ENCODE results near the gene RIMS3. TPM values are rescaled to one million over a fixed set of nuclear protein-coding genes. Genes with fewer than 3 reads are reported as not detected.
A peak's percentile ranks its signal among the peaks of the same experiment; 100 is the strongest.

RIMS3 gene
- total RNA-seq, 1 experiment from 2014 or later, result 13.7 TPM

GRCh38 chr1:40712405-40712944 lies 47.0 kb upstream of the RIMS3 start:
- Mint-ChIP-seq H3K4me1 (peaks cover 32 to 33% of the 10 kb centered on the region in 2 experiments), H3K4me3 (peak overlapping the region in 1 of 2 experiments; percentile 94; a peak in 1 of 5 replicates), H3K36me3 (ENCODE audit: insufficient read depth in 1 of 3, low read depth in 3 of 3) (peaks cover 2 to 15% (median 11%) of the 10 kb centered on the region in 3 experiments; a peak in 6 of 7 replicates), H3K9me3 (no peaks in the 10 kb centered on the region), H3K27ac (peak overlapping the region in 1 of 3 experiments; percentile 33; a peak in 1 of 7 replicates), H3K27me3 (ENCODE audit: low read depth) (no peaks in the 10 kb centered on the region)
- H3K4me2 ChIP-seq (ENCODE audit: insufficient read depth, insufficient read length, low read length), result no peak overlapping the region
- no peak for TF ChIP-seq CTCF (conservative IDR thresholded peaks at IDR 0.05)
- WGBS (ENCODE audit: extremely low coverage, insufficient read length, low lambda C conversion rate), result no CpG with 5 or more reads among the region's 5 CpGs
- no peak for DNase-seq
- H3K14ac ChIP-seq (ENCODE audit: insufficient read depth, low read length), result no peak overlapping the region
- H3K18ac ChIP-seq (ENCODE audit: insufficient read length, low read depth, low read length), result no peak overlapping the region
- no peaks in the 10 kb centered on the region for H4K20me1 ChIP-seq (ENCODE audit: control insufficient read depth, insufficient read depth, insufficient read length)
- no peak overlapping the region for H2BK12ac ChIP-seq (ENCODE audit: insufficient read length, low read depth, low read length)
- peaks cover 6% of the 10 kb centered on the region for H3K4me1 ChIP-seq (ENCODE audit: insufficient read depth, low read length)
- peaks cover 5% of the 10 kb centered on the region for H3K23me2 ChIP-seq (ENCODE audit: insufficient read length, low read depth, low read length, poor library complexity, severe bottlenecking)
- H3K27ac ChIP-seq (ENCODE audit: insufficient read length, low read depth, low read length), result no peak overlapping the region
- peaks cover 21% of the 10 kb centered on the region; the same call in 1 of the 2 replicates for H3K79me2 ChIP-seq (ENCODE audit: insufficient read depth, low read length)
- no peak overlapping the region for H3K9ac ChIP-seq (ENCODE audit: extremely low read depth, insufficient read length, low read length)
- no peak overlapping the region for H4K91ac ChIP-seq (ENCODE audit: insufficient read length, low read depth, low read length)
- H2BK20ac ChIP-seq (ENCODE audit: low read depth, low read length, poor library complexity, severe bottlenecking), result no peak overlapping the region
- no peaks in the 10 kb centered on the region for H3K9me3 ChIP-seq (ENCODE audit: control insufficient read depth, low read depth, low read length)
- no peak overlapping the region for H3K56ac ChIP-seq (ENCODE audit: insufficient read length, low read depth, low read length)
- no peak overlapping the region for H2AFZ ChIP-seq (ENCODE audit: low read length)
- H2AK5ac ChIP-seq (ENCODE audit: insufficient read length, low read length), result no peak overlapping the region
- H2BK5ac ChIP-seq (ENCODE audit: insufficient read length, low read length), result no peak overlapping the region
- H3K4ac ChIP-seq (ENCODE audit: low read depth, low read length), result no peak overlapping the region
- H3K79me1 ChIP-seq (ENCODE audit: insufficient read depth, low read depth, low read length, poor library complexity, severe bottlenecking), result peaks cover 7% of the 10 kb centered on the region
- no peak overlapping the region for H4K8ac ChIP-seq (replicated peaks; ENCODE audit: insufficient read length, low read depth, low read length)
- no peak overlapping the region for H3K23ac ChIP-seq (ENCODE audit: insufficient read length, low read depth, low read length)
- no peak overlapping the region for H2BK15ac ChIP-seq (ENCODE audit: low read depth, low read length)
- H4K5ac ChIP-seq (ENCODE audit: insufficient read length, low read depth, low read length), result no peak overlapping the region
- no peak overlapping the region for H3T11ph ChIP-seq (ENCODE audit: low read length)
- no peak overlapping the region for H2BK120ac ChIP-seq (ENCODE audit: low read depth, low read length, poor library complexity, severe bottlenecking)
- no peaks in the 10 kb centered on the region for H3K27me3 ChIP-seq (ENCODE audit: insufficient read depth, low read length)
